Fibroblast of skin of abdomen (primary cell): ENCODE results near the gene KLK15.
"Not testable (repeated sequence)": the region's sequence is repeated elsewhere in the genome, so short reads cannot be mapped to it uniquely, and the experiment has no call there.

ENCODE experiments used
- DNase-seq: peaks from one replicate; pipeline ENCODE4 v3.0.0-alpha.2; 2013

The KLK15 gene

GRCh38 chr19:50820086-50820485, 13.3 kb downstream of the KLK15 start:
- DNase-seq, result no peak

- no peak for DNase-seq
These were observed 13.7 kb downstream of the KLK15 start for GRCh38 chr19:50819636-50820035.

GRCh38 chr19:50818859-50819472, 14.4 kb downstream of the KLK15 start:
- DNase-seq, result no peak

GRCh38 chr19:50817941-50818858, 15.2 kb downstream of the KLK15 start:
- no peak for DNase-seq

GRCh38 chr19:50815439-50815838, 17.9 kb downstream of the KLK15 start:
- no peak for DNase-seq

GRCh38 chr19:50814883-50815282, 18.5 kb downstream of the KLK15 start:
- DNase-seq, result no peak

- no peak for DNase-seq
These were observed 20.9 kb downstream of the KLK15 start for GRCh38 chr19:50812474-50812873.

GRCh38 chr19:50811622-50812238, 21.6 kb downstream of the KLK15 start:
- not testable (repeated sequence) for DNase-seq

GRCh38 chr19:50808856-50809255, 24.5 kb downstream of the KLK15 start:
- no peak for DNase-seq

- DNase-seq, result peak; percentile 100
These were observed 28.7 kb downstream of the KLK15 start for GRCh38 chr19:50804420-50805272.

- no peak for DNase-seq
These were observed 29.5 kb downstream of the KLK15 start for GRCh38 chr19:50803633-50804419.

GRCh38 chr19:50801107-50801506, 32.3 kb downstream of the KLK15 start:
- DNase-seq, result no peak

- no peak for DNase-seq
These were observed 33.9 kb downstream of the KLK15 start for GRCh38 chr19:50799547-50799851.

GRCh38 chr19:50798659-50799546, 34.5 kb downstream of the KLK15 start:
- DNase-seq, result no peak

GRCh38 chr19:50797781-50798658, 35.4 kb downstream of the KLK15 start:
- DNase-seq, result no peak

GRCh38 chr19:50797429-50797780, 36.0 kb downstream of the KLK15 start:
- DNase-seq, result no peak

GRCh38 chr19:50796634-50797428, 36.5 kb downstream of the KLK15 start:
- DNase-seq, result no peak

- DNase-seq, result no peak
These were observed 37.2 kb downstream of the KLK15 start for GRCh38 chr19:50796128-50796633.

GRCh38 chr19:50795664-50796073, 37.7 kb downstream of the KLK15 start:
- no peak for DNase-seq
